GM10266 (cell line): ENCODE measurements around the gene TMEM129.

Experiments used
- DNase-seq: peaks from one replicate; pipeline ENCODE4 v3.0.0; 2012; ENCODE audit errors: extremely low spot score
- CTCF ChIP-seq: IDR thresholded peaks from 2 replicates; pipeline ENCODE4 v1.5.1; 2012; ENCODE audit warnings: mild to moderate bottlenecking, low read depth; ENCODE audit not compliant: control insufficient read depth, insufficient read depth; ENCODE audit errors: missing control alignments

Gene TMEM129

GRCh38 chr4:1669850-1670249 is 51.3 kb downstream of the TMEM129 start:
- no peak for TF ChIP-seq CTCF

GRCh38 chr4:1669270-1669669 is 51.9 kb downstream of the TMEM129 start:
- no peak for DNase-seq
- no peak for TF ChIP-seq CTCF

More at GRCh38 chr4:1669850-1670249, 51.3 kb downstream of the TMEM129 start:
- no peak for DNase-seq

GRCh38 chr4:1668488-1668840 is 52.7 kb downstream of the TMEM129 start:
- TF ChIP-seq CTCF: no peak
- DNase-seq: no peak

GRCh38 chr4:1667273-1667672 is 53.9 kb downstream of the TMEM129 start:
- TF ChIP-seq CTCF: no peak
- DNase-seq: no peak

GRCh38 chr4:1666391-1666790 is 54.7 kb downstream of the TMEM129 start:
- no peak for TF ChIP-seq CTCF
- no peak for DNase-seq
